Progenitor cell of endocrine pancreas (in vitro differentiated cells): ENCODE measurements around the gene NRXN3. TPM values are rescaled to one million over a fixed set of nuclear protein-coding genes. Genes with fewer than 3 reads are reported as not detected.

Experiments used
- DNase-seq: peaks from one replicate; pipeline ENCODE4 v3.0.0; 2021; ENCODE audit warnings: low spot score; ENCODE audit not compliant: unreplicated experiment
- H3K27ac Mint-ChIP-seq: 2 replicates; pipeline ENCODE4 v1.8.0; 2021; ENCODE audit warnings: mild to moderate bottlenecking, moderate library complexity, mixed read lengths
- H3K27me3 Mint-ChIP-seq: 2 replicates; pipeline ENCODE4 v1.8.0; 2021; ENCODE audit warnings: mixed read lengths
- H3K36me3 Mint-ChIP-seq: 2 replicates; pipeline ENCODE4 v1.8.0; 2022; ENCODE audit warnings: mixed read lengths; ENCODE audit not compliant: insufficient read depth
- H3K4me1 Mint-ChIP-seq: 2 replicates; pipeline ENCODE4 v1.8.0; 2021; ENCODE audit warnings: low read depth, mixed read lengths
- H3K4me3 Mint-ChIP-seq: 2 replicates; pipeline ENCODE4 v1.8.0; 2021; ENCODE audit warnings: low read depth, mild to moderate bottlenecking, moderate library complexity, mixed read lengths
- H3K9me3 Mint-ChIP-seq: 2 replicates; pipeline ENCODE4 v1.8.0; 2021; ENCODE audit warnings: low read depth, mixed read lengths
- CTCF ChIP-seq: fragments of 200-600 bp; sonication (generic); IDR thresholded peaks from one replicate; pipeline ENCODE4 v1.5.0; 2021; ENCODE audit warnings: antibody characterized with exemption, mild to moderate bottlenecking; ENCODE audit not compliant: unreplicated experiment
- total RNA-seq: library from RNA; stranded (reverse); gene quantifications from 2 replicates; pipeline ENCODE4 v1.2.1, GENCODE V29; 2021

Gene NRXN3
- total RNA-seq, 1 donor from 2014 or later: 22.1 TPM

GRCh38 chr14:78491048-78491447, 320.9 kb downstream of the NRXN3 start:
- H3K36me3 Mint-ChIP-seq: no peaks in the 10 kb centered on the region

GRCh38 chr14:78498062-78498595, 328.0 kb downstream of the NRXN3 start:
- DNase-seq: no peak
- no peak overlapping the region for H3K4me3 Mint-ChIP-seq
- no peaks in the 10 kb centered on the region for H3K36me3 Mint-ChIP-seq
- no peaks in the 10 kb centered on the region for H3K9me3 Mint-ChIP-seq
- no peaks in the 10 kb centered on the region for H3K4me1 Mint-ChIP-seq
- peaks cover 23% of the 10 kb centered on the region for H3K27me3 Mint-ChIP-seq
- H3K27ac Mint-ChIP-seq: no peak overlapping the region
- TF ChIP-seq CTCF: no peak

More at GRCh38 chr14:78491048-78491447, 320.9 kb downstream of the NRXN3 start:
- H3K4me1 Mint-ChIP-seq: no peaks in the 10 kb centered on the region
- H3K9me3 Mint-ChIP-seq: no peaks in the 10 kb centered on the region
- H3K27me3 Mint-ChIP-seq: peaks cover 22% of the 10 kb centered on the region
- no peak overlapping the region for H3K27ac Mint-ChIP-seq
- no peak overlapping the region for H3K4me3 Mint-ChIP-seq
- TF ChIP-seq CTCF: no peak
- no peak for DNase-seq

- DNase-seq: no peak
- peaks cover 2% of the 10 kb centered on the region for H3K4me1 Mint-ChIP-seq
- no peak for TF ChIP-seq CTCF
- no peak overlapping the region for H3K4me3 Mint-ChIP-seq
- H3K27me3 Mint-ChIP-seq: peaks cover 20% of the 10 kb centered on the region
- no peaks in the 10 kb centered on the region for H3K36me3 Mint-ChIP-seq
- no peak overlapping the region for H3K27ac Mint-ChIP-seq
- no peaks in the 10 kb centered on the region for H3K9me3 Mint-ChIP-seq
These were observed 331.7 kb downstream of the NRXN3 start for GRCh38 chr14:78501909-78502308.

GRCh38 chr14:78508023-78508422, 337.9 kb downstream of the NRXN3 start:
- no peaks in the 10 kb centered on the region for H3K9me3 Mint-ChIP-seq
- peaks cover 2% of the 10 kb centered on the region for H3K4me1 Mint-ChIP-seq
- DNase-seq: no peak
- TF ChIP-seq CTCF: no peak
- no peak overlapping the region for H3K27ac Mint-ChIP-seq
- H3K27me3 Mint-ChIP-seq: peaks cover 18% of the 10 kb centered on the region
- H3K4me3 Mint-ChIP-seq: no peak overlapping the region
- H3K36me3 Mint-ChIP-seq: no peaks in the 10 kb centered on the region

GRCh38 chr14:78509516-78509915, 339.3 kb downstream of the NRXN3 start:
- Mint-ChIP-seq H3K4me3 (no peak overlapping the region), H3K36me3 (no peaks in the 10 kb centered on the region), H3K27me3 (peaks cover 27% of the 10 kb centered on the region), H3K4me1 (peaks cover 2% of the 10 kb centered on the region), H3K9me3 (no peaks in the 10 kb centered on the region), H3K27ac (no peak overlapping the region)
- no peak for TF ChIP-seq CTCF
- no peak for DNase-seq
